ENCODE results near the gene ABCA1. TPM values are rescaled to one million over a fixed set of nuclear protein-coding genes. Genes with fewer than 3 reads are reported as not detected.

Gene ABCA1
- total RNA-seq, 1 donor from 2014 or later = 1.7 TPM

Other genes with a start within 250 kb of the ABCA1 start
- gene OR13D1, start 233.6 kb downstream of the ABCA1 start, total RNA-seq = not detected in 2 replicates
- gene NIPSNAP3A, start 180.5 kb downstream of the ABCA1 start, total RNA-seq = 11.2 and 15.0 TPM in 2 replicates
- 0.34 and 0.56 TPM in 2 replicates for gene NIPSNAP3B, start 164.0 kb downstream of the ABCA1 start, total RNA-seq

Data from T-helper 1 cell treated with Interleukin-12 subunit alpha and Interleukin-12 subunit beta and Interleukin-4 antibody, amounts not matched to agents 30 ng/mL and 1 ng/mL, for 36 hours (primary cell).